ENCODE results near the gene DPYSL5.

DPYSL5 gene

DNA sequence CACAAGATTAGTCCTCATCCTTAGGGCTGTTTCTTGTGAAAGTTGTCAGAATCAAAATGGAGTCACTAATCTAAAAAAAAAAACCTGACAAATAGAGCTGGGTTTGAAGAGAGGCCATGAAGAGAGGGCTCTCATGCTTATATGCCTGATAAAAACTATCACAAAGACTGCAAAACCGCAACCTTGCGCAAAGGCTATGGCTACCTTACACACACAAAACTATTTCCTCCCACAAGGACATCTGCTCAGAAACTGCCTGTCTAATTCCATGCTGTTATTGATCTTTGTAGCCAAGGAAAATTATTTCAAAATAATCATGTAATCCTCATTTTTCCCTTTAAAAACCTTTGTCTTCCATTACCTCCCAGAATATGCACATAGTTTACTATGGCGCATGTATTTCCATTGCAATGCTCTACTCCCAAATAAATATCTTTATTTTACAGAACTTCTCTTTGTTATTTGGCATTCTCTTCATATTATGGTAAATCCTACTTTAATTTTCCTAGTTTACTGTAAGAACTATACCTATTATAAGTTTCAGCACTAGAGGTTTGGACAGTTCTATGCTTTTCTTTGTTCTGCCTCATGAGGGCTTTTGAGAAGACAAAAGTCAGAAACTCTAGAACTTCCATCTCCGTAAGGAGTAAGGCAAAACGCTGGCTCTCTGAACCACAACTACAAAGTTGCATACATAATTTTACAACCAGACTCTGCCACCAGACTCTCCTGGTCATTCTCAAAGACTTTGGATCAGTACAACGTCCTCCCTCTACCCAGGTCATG, 9.6 kb upstream of the DPYSL5 start:
- H3K4me3 ChIP-seq (replicated peaks; ENCODE audit: low read depth, low read length) = no peak overlapping the region
- DNase-seq (ENCODE audit: extremely low read depth, insufficient read length) = no peak
- no peaks in the 10 kb centered on the region for H3K36me3 ChIP-seq (ENCODE audit: control insufficient read depth, insufficient read depth, low read length)
- TF ChIP-seq, protein P1, sequence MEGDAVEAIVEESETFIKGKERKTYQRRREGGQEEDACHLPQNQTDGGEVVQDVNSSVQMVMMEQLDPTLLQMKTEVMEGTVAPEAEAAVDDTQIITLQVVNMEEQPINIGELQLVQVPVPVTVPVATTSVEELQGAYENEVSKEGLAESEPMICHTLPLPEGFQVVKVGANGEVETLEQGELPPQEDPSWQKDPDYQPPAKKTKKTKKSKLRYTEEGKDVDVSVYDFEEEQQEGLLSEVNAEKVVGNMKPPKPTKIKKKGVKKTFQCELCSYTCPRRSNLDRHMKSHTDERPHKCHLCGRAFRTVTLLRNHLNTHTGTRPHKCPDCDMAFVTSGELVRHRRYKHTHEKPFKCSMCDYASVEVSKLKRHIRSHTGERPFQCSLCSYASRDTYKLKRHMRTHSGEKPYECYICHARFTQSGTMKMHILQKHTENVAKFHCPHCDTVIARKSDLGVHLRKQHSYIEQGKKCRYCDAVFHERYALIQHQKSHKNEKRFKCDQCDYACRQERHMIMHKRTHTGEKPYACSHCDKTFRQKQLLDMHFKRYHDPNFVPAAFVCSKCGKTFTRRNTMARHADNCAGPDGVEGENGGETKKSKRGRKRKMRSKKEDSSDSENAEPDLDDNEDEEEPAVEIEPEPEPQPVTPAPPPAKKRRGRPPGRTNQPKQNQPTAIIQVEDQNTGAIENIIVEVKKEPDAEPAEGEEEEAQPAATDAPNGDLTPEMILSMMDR (IDR thresholded peaks at IDR 0.05; ENCODE audit: insufficient read depth, low read length, poor library complexity, severe bottlenecking) = no peak
- no peaks in the 10 kb centered on the region for H3K27me3 ChIP-seq (replicated peaks; ENCODE audit: control insufficient read depth, insufficient read depth, low read length)

GRCh38 chr2:26840937-26841610, 6.9 kb upstream of the DPYSL5 start:
- no peaks in the 10 kb centered on the region for H3K27me3 ChIP-seq (replicated peaks; ENCODE audit: control insufficient read depth, insufficient read depth, low read length)
- TF ChIP-seq, protein P1 (IDR thresholded peaks at IDR 0.05; ENCODE audit: insufficient read depth, low read length, poor library complexity, severe bottlenecking) = peak; percentile 25
- no peaks in the 10 kb centered on the region for H3K36me3 ChIP-seq (ENCODE audit: control insufficient read depth, insufficient read depth, low read length)
- DNase-seq (ENCODE audit: extremely low read depth, insufficient read length) = no peak
- H3K4me3 ChIP-seq (replicated peaks; ENCODE audit: low read depth, low read length) = no peak overlapping the region

GRCh38 chr2:26843041-26843440, 4.9 kb upstream of the DPYSL5 start:
- Histone ChIP-seq H3K27me3 (replicated peaks; ENCODE audit: control insufficient read depth, insufficient read depth, low read length) (no peaks in the 10 kb centered on the region; the same call in 1 of the 2 replicates), H3K4me3 (replicated peaks; ENCODE audit: low read depth, low read length) (no peak overlapping the region), H3K36me3 (ENCODE audit: control insufficient read depth, insufficient read depth, low read length) (no peaks in the 10 kb centered on the region)
- TF ChIP-seq, protein P1 (IDR thresholded peaks at IDR 0.05; ENCODE audit: insufficient read depth, low read length, poor library complexity, severe bottlenecking) = no peak
- no peak for DNase-seq (ENCODE audit: extremely low read depth, insufficient read length)

DNA sequence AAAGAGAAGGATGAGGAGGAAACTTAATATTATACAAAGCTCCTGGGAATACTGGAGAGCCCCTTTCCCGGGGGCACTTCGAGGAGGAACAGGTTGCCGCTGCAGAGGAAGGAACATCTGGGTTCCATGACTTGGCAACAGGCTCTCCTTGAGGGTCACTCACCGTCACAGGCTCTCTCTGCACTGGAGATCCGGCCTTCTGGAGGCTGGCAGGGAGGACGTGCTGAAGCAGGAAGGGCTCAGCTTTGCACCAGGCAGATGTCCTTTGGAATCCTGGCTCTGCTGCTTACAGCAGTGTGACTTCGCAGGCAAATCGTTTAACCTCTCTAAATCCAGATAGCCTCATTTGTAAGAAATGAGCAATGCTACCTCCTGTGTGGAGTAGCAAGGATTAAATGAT, 2.9 kb upstream of the DPYSL5 start:
- TF ChIP-seq, protein P1 (IDR thresholded peaks at IDR 0.05; ENCODE audit: insufficient read depth, low read length, poor library complexity, severe bottlenecking) = no peak
- Histone ChIP-seq H3K4me3 (replicated peaks; ENCODE audit: low read depth, low read length) (no peak overlapping the region), H3K36me3 (ENCODE audit: control insufficient read depth, insufficient read depth, low read length) (no peaks in the 10 kb centered on the region), H3K27me3 (replicated peaks; ENCODE audit: control insufficient read depth, insufficient read depth, low read length) (no peaks in the 10 kb centered on the region; the same call in 1 of the 2 replicates)
- no peak for DNase-seq (ENCODE audit: extremely low read depth, insufficient read length)

DNA sequence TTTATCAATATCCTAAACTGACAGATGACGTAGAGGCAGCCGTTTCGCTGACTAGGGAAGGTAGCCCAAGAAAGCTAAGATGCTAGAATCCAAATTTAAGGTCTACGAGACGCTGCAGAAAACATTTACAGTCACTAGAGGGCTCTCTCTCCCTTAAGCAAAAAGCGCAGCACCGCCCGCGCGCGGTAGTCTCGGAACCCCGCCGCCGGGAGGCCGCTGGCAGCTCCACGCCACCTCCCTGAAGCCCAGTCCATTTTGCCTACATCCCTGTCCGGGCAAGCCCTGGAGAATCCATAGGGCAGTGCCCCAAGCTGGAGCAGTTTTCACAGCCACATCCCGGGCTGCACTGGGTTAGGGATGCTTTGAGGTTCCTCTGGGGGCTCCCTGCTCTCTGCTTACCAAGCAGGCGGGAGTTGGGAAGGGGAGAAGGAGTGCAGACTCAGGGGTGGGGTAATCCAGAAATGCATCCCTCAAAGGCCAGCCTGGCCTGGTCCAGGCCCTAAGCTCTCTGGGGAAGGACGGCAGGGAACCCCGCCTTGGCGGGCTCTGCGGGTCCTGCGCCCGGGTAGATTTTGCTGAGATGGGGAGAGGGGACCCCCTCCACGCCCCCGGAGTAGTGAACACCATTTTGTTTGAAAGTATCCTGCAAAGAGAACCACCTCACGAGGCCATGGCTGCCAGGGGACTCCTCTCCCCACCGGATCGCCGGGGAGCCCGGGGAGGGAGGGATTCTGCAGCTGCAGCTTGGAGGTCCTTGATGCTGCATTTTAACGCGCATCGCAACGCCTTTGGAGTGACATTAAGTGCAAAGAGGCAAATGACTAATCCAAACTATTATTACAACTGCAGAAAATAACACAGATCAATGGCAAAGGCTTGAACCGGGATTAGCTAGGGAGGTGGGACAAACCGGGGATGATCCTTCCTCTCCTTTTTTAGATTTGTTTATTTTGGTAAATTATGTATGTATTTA, 1.3 kb upstream of the DPYSL5 start:
- H3K27me3 ChIP-seq (replicated peaks; ENCODE audit: control insufficient read depth, insufficient read depth, low read length) = no peaks in the 10 kb centered on the region; the same call in none of the 2 replicates
- H3K4me3 ChIP-seq (replicated peaks; ENCODE audit: low read depth, low read length) = no peak overlapping the region
- TF ChIP-seq, protein P1 (IDR thresholded peaks at IDR 0.05; ENCODE audit: insufficient read depth, low read length, poor library complexity, severe bottlenecking) = peak; percentile 84
- H3K36me3 ChIP-seq (ENCODE audit: control insufficient read depth, insufficient read depth, low read length) = no peaks in the 10 kb centered on the region
- DNase-seq (ENCODE audit: extremely low read depth, insufficient read length) = peak; percentile 67
